Right lobe of liver (tissue), 6 donors: ENCODE results near the gene TLE2. TPM values are rescaled to one million over a fixed set of nuclear protein-coding genes. Genes with fewer than 3 reads are reported as not detected.

Experiments
- ATAC-seq, 4 donors: fragments of 200-7000 bp; cut with Tn5 transposase; one replicate each; pipeline ENCODE4 v1.9.1; 2020; ENCODE audit warnings: mild to moderate bottlenecking in 4 of 4, moderate library complexity in 4 of 4
- DNase-seq, 3 donors: peaks; one replicate each; pipeline ENCODE4 v3.0.0-alpha.2; 2020
- H3K27ac ChIP-seq, 3 donors: fragments of 200-600 bp; one replicate each; pipeline ENCODE4 v1.8.0; 2022
- H3K27me3 ChIP-seq, 2 donors: fragments of 200-600 bp; one replicate each; pipeline ENCODE4 v1.8.0; 2022
- H3K36me3 ChIP-seq, 4 donors: fragments of 200-600 bp; sonication (generic) in 1 of 4; one replicate each; pipeline versions ENCODE4 v1.5.1 to v1.8.0; 2017 to 2022; ENCODE audit warnings: control low read depth in 1 of 4
- H3K4me1 ChIP-seq, 4 donors: fragments of 200-600 bp; sonication (generic) in 1 of 4; one replicate each; pipeline versions ENCODE4 v1.5.1 to v1.8.0; 2017 to 2022; ENCODE audit warnings: control low read depth in 1 of 4
- H3K4me3 ChIP-seq, 3 donors: fragments of 200-600 bp; one replicate each; pipeline ENCODE4 v1.8.0; 2022
- H3K9me3 ChIP-seq, 4 donors: fragments of 200-600 bp; sonication (generic) in 1 of 4; one replicate each; pipeline versions ENCODE4 v1.5.1 to v1.8.0; 2017 to 2022; ENCODE audit warnings: control low read depth in 1 of 4
- POLR2A ChIP-seq: fragments of 450-650 bp; IDR thresholded peaks from one replicate; pipeline ENCODE4 v1.6.1; 2017; ENCODE audit warnings: antibody characterized with exemption, mild to moderate bottlenecking
- WGBS: methylation state at CpG from one replicate; pipeline ENCODE4 v1.1.6; 2018; ENCODE audit warnings: low coverage, low lambda C conversion rate; ENCODE audit not compliant: insufficient coverage; ENCODE audit errors: missing lambda C conversion rate; 5-methylcytosine and 5-hydroxymethylcytosine counted together
- intact Hi-C, 2 donors: fragments of 100-400 bp; cut with DNase I; formaldehyde crosslinking; loops; one replicate each; pipeline versions ENCODE4 v1.11.2 to v1.14.1; 2022
- total RNA-seq, 6 experiments: library from RNA; depleted of rRNA in 2 of 6; stranded (reverse); fragments of >200 nt in 2 of 6; fragmentation: NEBNext Ultra II Directional in 3 of 6; extraction: Animal tissue kit (Norgen Biotek cat#: 25700) in 3 of 6; gene quantifications; one replicate each; pipeline versions ENCODE4 v1.1.0 to v1.2.4, GENCODE V29; 2016 to 2023
- TF ChIP-seq, protein P1 (sequence below), 4 donors: fragments of 200-600 bp in 3 of 4; fragments of 450-650 bp in 1 of 4; IDR thresholded peaks; one replicate each; pipeline versions ENCODE4 v1.5.1 to v1.8.0; 2016 to 2022; ENCODE audit warnings: antibody characterized with exemption in 4 of 4, mild to moderate bottlenecking in 2 of 4
- donor health status: DM: no; HTN: yes; CAD: no.
- donor health status: DM: no; HTN: no; CAD: no.
- donor health status: DM: no; HTN: no; CAD: no.
- donor health status: DM: no; HTN: yes; CAD: no.
- donor health status: DM: no; HTN: yes; CAD: no.

TLE2 gene
- total RNA-seq, 6 experiments from 2014 or later, result 6.1 to 20.6 (median 9.3) TPM

DNA sequence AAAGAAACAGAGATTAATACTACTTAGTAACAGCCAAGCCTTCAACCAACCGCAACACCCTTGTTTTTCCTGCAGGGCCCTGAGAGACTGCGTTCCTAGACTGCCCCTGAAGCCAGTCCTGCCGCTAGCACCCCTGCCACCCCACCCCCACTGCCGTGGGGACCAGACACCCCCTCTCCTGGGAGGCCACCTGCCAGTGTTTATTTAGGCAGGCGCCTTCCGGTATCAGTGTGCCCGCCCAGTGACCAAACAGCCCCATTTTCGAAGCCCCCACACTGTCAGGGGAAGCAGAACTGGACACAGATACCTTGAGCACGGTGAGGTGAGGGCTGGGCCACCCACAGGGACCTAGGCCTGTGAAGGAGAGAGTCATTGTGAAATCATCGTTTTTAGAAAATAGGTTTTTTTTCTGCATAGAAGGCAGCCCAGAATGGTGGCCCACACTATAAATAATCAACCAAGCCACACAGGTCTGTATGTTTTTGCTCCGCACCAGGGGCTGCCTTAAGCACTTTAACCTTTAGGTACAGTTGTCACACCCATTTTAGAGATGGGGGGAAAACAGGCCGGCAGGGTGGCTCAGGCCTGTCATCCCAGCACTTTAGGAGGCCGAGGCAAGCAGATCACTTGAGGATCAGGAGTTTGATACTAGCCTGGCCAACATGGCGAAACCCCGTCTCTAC lies 36.7 kb upstream of the TLE2 start:
- DNase-seq, result no peak

DNA sequence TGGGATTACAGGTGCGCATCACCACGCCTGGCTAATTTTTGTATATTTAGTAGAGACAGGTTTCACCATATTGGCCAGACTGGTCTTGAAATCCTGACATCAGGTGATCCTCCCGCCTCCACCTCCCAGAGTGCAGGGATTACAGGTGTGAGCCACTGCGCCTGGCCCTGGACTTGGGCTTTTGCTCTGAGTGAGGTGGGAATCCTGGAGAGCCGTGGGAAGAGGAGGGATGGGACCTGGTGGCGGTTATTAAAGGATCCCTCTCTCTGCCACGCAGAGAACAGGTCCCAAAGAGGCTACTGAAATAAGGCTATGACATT lies 34.9 kb upstream of the TLE2 start:
- H3K4me1 ChIP-seq, result no peaks in the 10 kb centered on the region
- whole genome bisulfite sequencing, result 96% methylated on average over 4 of the region's 7 CpGs
- H3K27me3 ChIP-seq, result no peaks in the 10 kb centered on the region

More for the DNA sequence above, 36.7 kb upstream of the TLE2 start:
- H3K4me3 ChIP-seq, result no peak overlapping the region
- 46% methylated on average over 14 of the region's 15 CpGs for WGBS
- H3K27ac ChIP-seq, result no peak overlapping the region
- intact Hi-C loops, result no loop called here
- no peaks in the 10 kb centered on the region for H3K9me3 ChIP-seq
- H3K4me1 ChIP-seq, result no peaks in the 10 kb centered on the region
- no peaks in the 10 kb centered on the region for H3K36me3 ChIP-seq
- ATAC-seq, result no peak
- TF ChIP-seq POLR2A, result no peak
- TF ChIP-seq, protein P1, sequence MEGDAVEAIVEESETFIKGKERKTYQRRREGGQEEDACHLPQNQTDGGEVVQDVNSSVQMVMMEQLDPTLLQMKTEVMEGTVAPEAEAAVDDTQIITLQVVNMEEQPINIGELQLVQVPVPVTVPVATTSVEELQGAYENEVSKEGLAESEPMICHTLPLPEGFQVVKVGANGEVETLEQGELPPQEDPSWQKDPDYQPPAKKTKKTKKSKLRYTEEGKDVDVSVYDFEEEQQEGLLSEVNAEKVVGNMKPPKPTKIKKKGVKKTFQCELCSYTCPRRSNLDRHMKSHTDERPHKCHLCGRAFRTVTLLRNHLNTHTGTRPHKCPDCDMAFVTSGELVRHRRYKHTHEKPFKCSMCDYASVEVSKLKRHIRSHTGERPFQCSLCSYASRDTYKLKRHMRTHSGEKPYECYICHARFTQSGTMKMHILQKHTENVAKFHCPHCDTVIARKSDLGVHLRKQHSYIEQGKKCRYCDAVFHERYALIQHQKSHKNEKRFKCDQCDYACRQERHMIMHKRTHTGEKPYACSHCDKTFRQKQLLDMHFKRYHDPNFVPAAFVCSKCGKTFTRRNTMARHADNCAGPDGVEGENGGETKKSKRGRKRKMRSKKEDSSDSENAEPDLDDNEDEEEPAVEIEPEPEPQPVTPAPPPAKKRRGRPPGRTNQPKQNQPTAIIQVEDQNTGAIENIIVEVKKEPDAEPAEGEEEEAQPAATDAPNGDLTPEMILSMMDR (IDR thresholded peaks at IDR 0.05), result no peak
- no peaks in the 10 kb centered on the region for H3K27me3 ChIP-seq

DNA sequence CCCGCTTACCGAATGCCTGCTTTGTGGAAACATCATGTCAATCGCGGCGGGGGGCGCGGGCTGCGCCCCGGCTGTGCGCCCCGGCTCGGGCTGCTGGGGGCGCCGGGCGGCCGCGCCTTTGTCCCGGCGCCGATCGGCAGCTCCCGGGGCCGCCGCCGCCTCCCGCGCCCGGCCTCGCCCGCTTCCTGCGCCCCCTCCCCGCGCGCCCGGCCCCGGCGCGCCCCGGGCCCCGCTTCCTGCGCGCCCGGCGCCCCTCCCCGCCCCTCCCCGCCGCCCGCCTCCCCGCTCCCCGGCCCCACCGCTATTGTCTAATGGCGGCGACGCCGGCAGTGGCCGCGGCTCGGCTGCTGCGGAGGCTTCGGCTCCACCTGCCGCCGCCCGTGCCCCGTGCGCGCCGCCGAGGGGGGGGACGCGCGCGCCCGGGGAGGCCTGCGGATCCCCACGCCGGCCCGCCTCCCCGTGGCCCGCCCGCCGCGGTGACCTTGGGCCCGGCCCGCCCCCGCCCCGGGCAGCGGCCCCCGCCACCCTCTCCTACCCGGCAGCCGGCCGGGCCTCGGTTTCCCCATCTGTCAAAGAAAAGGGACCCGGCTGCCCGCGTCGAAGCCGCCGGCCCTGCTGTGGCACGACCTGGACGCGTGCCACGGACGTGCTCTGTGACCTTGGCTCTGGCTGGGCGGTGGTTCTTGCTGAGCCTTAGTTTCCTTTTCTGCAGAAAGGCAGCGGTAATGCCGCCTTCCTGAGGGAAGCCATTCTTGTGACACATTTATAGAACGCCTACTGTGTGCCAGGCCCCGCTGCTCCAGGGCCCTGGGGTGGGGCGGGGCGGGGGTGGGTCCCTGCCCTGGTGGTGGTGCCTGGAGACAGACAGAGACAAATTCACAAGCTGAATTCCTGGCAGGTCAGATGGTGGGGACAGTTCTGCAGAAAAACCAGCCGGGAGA lies 33.4 kb upstream of the TLE2 start, which contains the start of gene TLE5:
Gene TLE5 (minus strand): TSS at position 331 of the 941 bp plus-strand sequence. CDS start 295 bp downstream, at position 36.
- peak within 1 kb of the TSS; percentile 72 to 89 (median 73) for H3K4me3 ChIP-seq
- no peaks in the 10 kb centered on the region for H3K27me3 ChIP-seq
- intact Hi-C loops, result no loop called here
- DNase-seq, result peak; percentile 73 to 76 (median 73)
- no peaks in the 10 kb centered on the region for H3K9me3 ChIP-seq
- H3K36me3 ChIP-seq, result peaks cover 0 to 16% (median 0%) of the 10 kb centered on the region in 4 donors
- peak within 1 kb of the TSS; percentile 71 to 93 (median 80) for H3K27ac ChIP-seq
- peaks cover 0 to 5% (median 2%) of the 10 kb centered on the region in 4 donors for H3K4me1 ChIP-seq
- WGBS, result 0% methylated on average over 16 of the region's 111 CpGs
- TF ChIP-seq, protein P1 (IDR thresholded peaks at IDR 0.05), result no peak
- no peak for TF ChIP-seq POLR2A
- peak; percentile 67 to 82 (median 78) for ATAC-seq

More for the DNA sequence above, 34.9 kb upstream of the TLE2 start:
- H3K4me3 ChIP-seq, result no peak overlapping the region
- peaks cover 0 to 7% (median 0%) of the 10 kb centered on the region in 4 donors for H3K36me3 ChIP-seq
- no peak for ATAC-seq
- TF ChIP-seq, protein P1 (IDR thresholded peaks at IDR 0.05), result no peak
- no peak for TF ChIP-seq POLR2A
- intact Hi-C loops, result no loop called here
- no peaks in the 10 kb centered on the region for H3K9me3 ChIP-seq
- DNase-seq, result no peak
- no peak overlapping the region for H3K27ac ChIP-seq

- DNase-seq (peak in 2 of 3 donors; percentile 64 to 69), ATAC-seq (peak; percentile 37 to 58 (median 50))
- Histone ChIP-seq H3K27ac (peak overlapping the region; percentile 68 to 93 (median 80)), H3K4me3 (peak overlapping the region; percentile 72 to 89 (median 73)), H3K9me3 (no peaks in the 10 kb centered on the region), H3K27me3 (no peaks in the 10 kb centered on the region), H3K4me1 (peaks cover 0 to 14% (median 7%) of the 10 kb centered on the region in 4 donors), H3K36me3 (peaks cover 0 to 16% (median 0%) of the 10 kb centered on the region in 4 donors)
- intact Hi-C loops, result no loop called here
- under 1% methylated on average over 28 of the region's 88 CpGs for WGBS
- TF ChIP-seq POLR2A, result no peak
- TF ChIP-seq, protein P1 (IDR thresholded peaks at IDR 0.05), result peak; percentile 4 to 33 (median 28)
Measured at GRCh38 chr19:3061182-3062161, 32.4 kb upstream of the TLE2 start.
